22Rv1 (cell line): ENCODE data around the gene ASPM.

Source experiments
- CTCF ChIP-seq: fragments of 450-650 bp; IDR thresholded peaks from 2 replicates; pipeline ENCODE4 v1.5.1; 2017; ENCODE audit warnings: mild to moderate bottlenecking
- ZFX ChIP-seq: fragments of 450-650 bp; IDR thresholded peaks from 2 replicates; pipeline ENCODE4 v1.6.1; 2017; ENCODE audit warnings: antibody characterized with exemption, borderline replicate concordance

- TF ChIP-seq CTCF: no peak
- TF ChIP-seq ZFX: no peak
Observed at GRCh38 chr1:197174818-197175217, 28.3 kb upstream of the ASPM start.
